GM18502 (cell line): ENCODE data around the gene TSPY2.
"Not testable (repeated sequence)": the region's sequence is repeated elsewhere in the genome, so short reads cannot be mapped to it uniquely, and the experiment has no call there.

Experiments used
- ATAC-seq: cut with Tn5 transposase; IDR thresholded peaks from one replicate; pipeline ENCODE4 v1.9.1; 2021; ENCODE audit warnings: mild to moderate bottlenecking; ENCODE audit not compliant: unreplicated experiment, poor library complexity

TSPY2 gene

GRCh38 chrY:6245923-6246322 lies at the start of gene TSPY2:
TSPY2 (plus strand) TSS chrY:6246223; CDS start chrY:6246269, 46 bp downstream.
- ATAC-seq: not testable (repeated sequence)

- ATAC-seq: not testable (repeated sequence)
Measured at GRCh38 chrY:6209565-6209964, 36.5 kb upstream of the TSPY2 start.

- not testable (repeated sequence) for ATAC-seq
Measured at GRCh38 chrY:6217045-6217444, 29.0 kb upstream of the TSPY2 start.

DNA sequence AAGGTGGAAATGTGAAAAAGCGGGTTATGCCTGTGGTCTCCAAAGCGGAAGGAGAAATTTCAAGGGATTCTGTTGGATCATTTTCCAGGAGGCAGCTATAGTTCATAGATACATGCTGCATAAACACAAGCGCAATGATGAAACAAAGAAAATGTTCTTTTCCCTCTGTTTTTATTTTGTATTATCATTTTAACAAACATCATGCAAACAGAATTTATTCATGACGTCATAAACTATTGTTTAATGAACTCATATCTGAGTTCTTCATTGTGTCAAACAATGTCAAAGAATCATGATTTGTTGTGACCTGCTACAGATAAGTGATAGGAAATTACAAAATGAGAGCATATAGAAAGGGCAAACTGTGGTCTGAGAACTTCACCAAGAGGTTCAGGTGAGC lies 23.8 kb downstream of the TSPY2 start:
- ATAC-seq: not testable (repeated sequence)
